ENCODE measurements around the gene EPPIN.

DNA sequence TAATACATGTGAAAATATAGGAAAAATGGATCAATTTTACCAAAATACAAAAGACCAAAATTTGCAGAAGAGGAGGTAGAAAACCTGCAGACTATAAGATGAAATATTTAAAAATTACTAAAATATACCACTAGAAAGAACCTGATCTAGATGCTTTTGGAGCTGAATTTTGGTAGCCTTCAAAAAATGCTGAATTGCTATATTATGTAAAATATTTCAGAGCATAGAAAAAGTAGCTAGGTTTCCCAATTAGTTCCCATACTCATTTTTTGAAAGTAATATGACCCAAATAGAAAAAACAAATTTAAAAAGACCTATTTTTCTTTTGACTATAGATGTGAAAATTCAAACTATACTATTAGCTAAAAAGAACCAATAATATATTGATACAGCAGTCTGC, 3.6 kb upstream of the EPPIN start:
- TF ChIP-seq EZH2 (IDR thresholded peaks at IDR 0.05) (no peak), POLR2AphosphoS5 (IDR thresholded peaks at IDR 0.05; ENCODE audit: borderline replicate concordance, low read depth, low read length) (no peak)
